Hematopoietic multipotent progenitor cell (in vitro differentiated cells): Measurements from ENCODE around the gene LCMT1. TPM values are rescaled to one million over a fixed set of nuclear protein-coding genes. Genes with fewer than 3 reads are reported as not detected.
"Not testable (repeated sequence)": the region's sequence is repeated elsewhere in the genome, so short reads cannot be mapped to it uniquely, and the experiment has no call there.

ENCODE experiments used
- DNase-seq, 3 donors: peaks; one replicate each; pipeline ENCODE4 v3.0.0-alpha.2; 2011 to 2015; ENCODE audit warnings: low read depth in 2 of 3, low spot score in 2 of 3
- total RNA-seq: library from RNA; depleted of rRNA; stranded (reverse); fragments of >200 nt; gene quantifications from one replicate; pipeline ENCODE4 v1.2.3, GENCODE V29; 2012

The LCMT1 gene
- total RNA-seq, 1 donor, result 33.1 TPM

DNA sequence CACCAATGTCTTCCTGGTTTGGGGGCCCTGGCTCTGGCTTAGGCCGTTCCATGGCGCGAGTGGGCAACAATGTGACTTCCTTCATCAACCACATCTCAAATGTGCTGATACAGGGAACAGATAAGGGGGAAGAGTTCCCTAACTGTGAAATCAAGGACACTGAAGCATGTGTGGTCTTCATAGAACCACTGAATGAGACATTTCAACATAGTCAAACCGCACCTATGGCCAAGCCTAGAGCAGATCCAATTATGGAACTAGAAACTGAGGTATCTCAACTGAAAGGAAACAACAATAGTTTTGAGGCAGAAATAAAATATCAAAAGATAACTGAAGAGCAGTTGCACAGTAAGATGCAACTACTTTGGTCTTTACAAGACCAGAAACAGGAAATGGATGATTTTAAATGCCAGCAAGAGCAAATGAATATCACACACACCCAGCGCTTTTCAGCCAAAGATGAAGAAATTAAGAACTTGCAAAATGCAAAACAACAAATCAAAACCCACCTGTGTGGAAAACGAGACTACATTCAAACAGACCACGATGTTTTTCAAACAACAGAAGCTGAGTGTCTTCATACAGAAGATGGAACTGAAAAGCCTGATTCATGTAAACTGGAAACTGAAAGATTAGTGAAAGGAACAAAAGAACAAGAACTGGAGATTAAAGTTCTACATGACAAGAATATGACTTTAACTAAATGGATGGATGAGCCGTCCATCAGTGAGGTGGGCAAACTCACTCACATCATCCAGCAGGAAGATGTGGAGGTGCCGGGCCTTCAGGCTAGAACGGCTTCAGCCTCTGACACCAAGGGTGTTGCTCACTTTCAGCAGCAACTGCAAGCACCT, 18.1 kb upstream of the LCMT1 start:
- DNase-seq, result peak in 2 of 3 donors; percentile 44 to 75

DNA sequence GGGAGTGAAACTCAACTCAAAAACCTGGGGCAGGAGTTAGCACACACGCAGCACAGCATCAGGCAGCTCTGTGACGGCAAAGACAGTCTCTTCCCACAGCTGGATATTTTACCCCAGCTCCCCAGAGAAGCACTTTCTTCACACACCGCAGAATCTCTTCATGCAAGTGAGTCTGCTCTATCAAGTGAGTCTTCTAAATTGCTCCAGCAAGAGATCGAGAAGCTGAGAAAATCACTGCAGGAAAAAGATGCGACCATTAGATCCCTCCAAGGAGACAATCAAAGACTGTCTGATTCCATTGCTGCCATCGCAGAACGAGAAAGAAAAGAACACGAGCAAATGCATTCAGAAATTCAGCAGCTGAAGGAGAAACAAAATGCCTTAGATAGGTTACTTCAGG, 16.9 kb upstream of the LCMT1 start:
- no peak for DNase-seq

GRCh38 chr16:25095636-25096035, 15.9 kb upstream of the LCMT1 start:
- DNase-seq, result no peak

DNA sequence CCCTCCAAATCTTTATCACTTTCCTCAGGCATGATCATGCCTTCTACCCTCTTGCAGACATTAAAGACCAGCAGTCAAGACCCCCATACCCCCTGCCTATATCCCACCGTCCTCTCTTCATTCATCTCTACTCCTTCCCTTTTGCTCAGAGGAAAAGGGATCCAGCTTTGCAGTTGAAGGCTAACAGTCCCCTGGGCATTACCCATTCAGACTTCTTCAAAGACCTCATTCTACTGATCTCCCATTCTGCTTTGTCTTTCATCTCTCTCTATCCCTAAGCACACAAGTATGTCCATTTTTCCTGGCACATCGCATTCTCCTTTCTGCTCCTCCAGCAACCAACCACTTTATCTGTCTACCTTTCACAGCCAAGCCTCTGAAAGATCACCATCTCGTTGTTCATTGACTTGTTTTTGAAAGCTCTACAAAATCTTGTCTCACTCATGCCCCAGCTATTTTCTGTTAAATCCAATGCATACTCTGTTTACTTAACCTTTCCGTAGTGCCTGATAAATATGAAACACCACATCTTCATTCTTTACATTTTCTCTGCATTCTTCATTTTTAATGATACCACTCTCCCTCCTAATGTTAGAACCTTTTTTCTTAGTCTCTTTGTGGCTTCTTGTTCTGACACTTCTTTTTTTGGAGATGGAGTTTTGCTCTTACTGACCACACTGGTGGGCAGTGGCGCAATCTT, 14.1 kb upstream of the LCMT1 start:
- DNase-seq, result no peak

- DNase-seq, result no peak
Measured at GRCh38 chr16:25100511-25100910, 11.0 kb upstream of the LCMT1 start.

- peak in 2 of 3 donors; percentile 83 to 86 for DNase-seq
Measured at GRCh38 chr16:25106567-25107465, 4.7 kb upstream of the LCMT1 start.

DNA sequence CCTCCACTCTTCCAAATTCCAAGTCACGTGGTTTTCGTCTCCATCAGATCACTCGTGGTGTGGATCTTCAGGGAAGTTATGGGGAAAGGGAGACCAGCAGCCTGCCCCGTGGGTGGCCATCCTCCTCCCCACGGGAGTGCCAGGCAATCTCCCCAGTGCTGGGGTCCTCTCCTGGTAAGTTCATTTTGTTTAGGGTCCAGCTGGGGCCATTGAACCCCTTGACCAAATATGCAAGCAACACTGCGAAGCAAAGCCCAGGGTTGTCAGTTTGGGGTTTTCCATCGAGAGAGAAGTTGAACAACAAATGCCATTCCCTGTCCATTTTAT, 4.1 kb upstream of the LCMT1 start:
- DNase-seq, result no peak

GRCh38 chr16:25108054-25108453, 3.5 kb upstream of the LCMT1 start:
- peak in 2 of 3 donors; percentile 44 to 62 for DNase-seq

GRCh38 chr16:25109643-25110042, 1.9 kb upstream of the LCMT1 start:
- DNase-seq, result no peak

- no peak for DNase-seq
Measured at GRCh38 chr16:25110387-25110947, 1.1 kb upstream of the LCMT1 start.

GRCh38 chr16:25114121-25114520, 2.6 kb downstream of the LCMT1 start:
- DNase-seq, result no peak

- DNase-seq, result peak in 1 of 3 donors; percentile 14
Measured at GRCh38 chr16:25118851-25119578, 7.5 kb downstream of the LCMT1 start.

- no peak for DNase-seq
Measured at GRCh38 chr16:25121824-25122600, 10.5 kb downstream of the LCMT1 start.

DNA sequence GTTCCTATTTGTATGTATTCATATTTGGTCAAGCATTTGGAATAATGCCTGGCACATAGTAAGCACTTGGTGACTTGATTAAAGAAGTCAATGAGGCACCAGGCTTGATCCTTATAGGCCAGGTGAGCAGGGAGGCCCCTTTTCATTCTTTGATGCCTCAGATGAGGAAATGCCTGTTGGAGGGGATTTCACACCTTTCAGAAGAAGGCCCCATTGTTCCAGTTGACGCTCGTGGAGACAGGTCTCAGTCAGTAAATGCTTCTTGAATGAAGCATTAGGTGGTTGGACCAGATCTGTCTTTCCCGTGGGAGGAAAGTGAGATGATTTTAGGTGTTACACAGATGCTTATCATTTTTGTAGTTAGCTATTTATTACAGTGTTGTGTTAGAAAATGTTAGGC, 13.0 kb downstream of the LCMT1 start:
- no peak for DNase-seq

DNA sequence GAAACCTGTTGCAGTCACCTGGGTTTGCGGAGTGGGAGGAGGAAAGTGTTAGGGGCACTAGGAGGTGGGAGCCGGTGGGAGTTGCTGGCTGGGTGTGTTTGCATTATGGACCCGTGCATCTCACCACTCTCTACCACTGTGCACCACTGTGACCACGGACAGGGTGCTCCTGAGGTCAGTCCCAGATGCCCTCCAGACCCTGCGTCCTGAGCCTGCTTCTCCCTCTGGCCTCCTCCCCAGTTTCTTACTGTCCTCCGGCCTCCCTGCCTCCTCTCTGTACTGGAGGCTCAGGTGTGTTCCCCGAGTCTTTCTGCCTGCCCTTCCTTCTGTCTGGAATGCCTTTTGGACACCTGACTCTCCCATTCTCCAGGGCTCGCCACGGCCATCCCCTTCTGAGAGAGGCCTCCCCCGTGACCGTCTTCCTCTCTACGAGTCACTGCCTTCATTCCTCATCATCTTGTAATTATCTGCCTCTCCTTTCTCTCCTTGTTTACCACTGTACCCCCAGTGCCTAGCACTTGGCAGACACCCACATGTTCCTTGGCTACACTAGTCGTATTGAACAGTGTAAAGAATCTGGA, 14.6 kb downstream of the LCMT1 start:
- not testable (repeated sequence) for DNase-seq

DNA sequence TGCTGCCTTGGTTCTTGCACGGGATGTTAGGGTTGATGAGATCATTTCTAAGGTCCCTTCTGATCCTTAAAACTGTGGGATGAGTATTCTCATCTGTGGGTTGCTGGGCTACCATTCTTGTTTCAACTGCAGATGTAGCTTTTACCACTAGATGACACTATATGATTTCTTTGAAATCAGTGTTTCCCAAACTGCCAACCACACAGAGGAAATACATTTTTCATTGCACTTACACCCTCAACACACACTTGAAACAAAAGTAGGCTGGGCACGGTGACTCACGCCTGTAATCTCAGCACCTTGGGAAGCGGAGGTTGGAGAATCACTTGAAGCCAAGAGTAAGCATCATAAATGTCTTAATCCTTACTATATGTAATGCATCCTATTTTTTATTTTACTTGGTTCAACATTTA, 15.3 kb downstream of the LCMT1 start:
- peak in 2 of 3 donors; percentile 63 for DNase-seq

GRCh38 chr16:25132751-25133150, 21.2 kb downstream of the LCMT1 start:
- not testable (repeated sequence) for DNase-seq

- DNase-seq, result peak in 2 of 3 donors; percentile 46 to 73
Measured at GRCh38 chr16:25134166-25134700, 22.7 kb downstream of the LCMT1 start.
